Kidney (tissue), 22 donors: ENCODE data around the gene CCDC39. TPM values are rescaled to one million over a fixed set of nuclear protein-coding genes. Genes with fewer than 3 reads are reported as not detected.
A peak's percentile ranks its signal among the peaks of the same experiment; 100 is the strongest.

Experiments
- DNase-seq, 5 donors: peaks; one replicate each; pipeline ENCODE4 v3.0.0-alpha.2; 2013 to 2020
- FAIRE-seq: peaks from 2 replicates; lab custom pipeline; 2012; peaks lifted over from hg19 to GRCh38; lab: Jason Lieb, UNC
- H3K27ac ChIP-seq, 2 donors: one replicate each; pipeline ENCODE4 v1.7.0; 2013; ENCODE audit warnings: low read depth in 2 of 2, low read length in 2 of 2, inconsistent platforms in 1 of 2
- H3K27me3 ChIP-seq: one replicate; pipeline ENCODE4 v1.7.1; 2013; ENCODE audit warnings: low read length, inconsistent platforms; ENCODE audit not compliant: control insufficient read depth, insufficient read depth
- H3K36me3 ChIP-seq, 3 donors: one replicate each; pipeline versions ENCODE4 v1.7.0 to v1.7.1; 2013; ENCODE audit warnings: low read length in 3 of 3, control low read depth in 1 of 3, inconsistent platforms in 1 of 3; ENCODE audit not compliant: insufficient read depth in 3 of 3, control insufficient read depth in 2 of 3
- H3K4me1 ChIP-seq, 3 donors: one replicate each; pipeline versions ENCODE4 v1.7.0 to v1.7.1; 2013; ENCODE audit warnings: low read length in 3 of 3, inconsistent platforms in 1 of 3, low read depth in 1 of 3; ENCODE audit not compliant: control insufficient read depth in 2 of 3, insufficient read depth in 2 of 3
- H3K4me3 ChIP-seq, 3 donors: one replicate each; pipeline versions ENCODE4 v1.7.0 to v1.8.1; 2013; ENCODE audit warnings: low read length in 3 of 3, control low read depth in 1 of 3, inconsistent platforms in 1 of 3
- H3K9ac ChIP-seq, 3 donors: one replicate each; pipeline versions ENCODE4 v1.7.0 to v1.7.1; 2013; ENCODE audit warnings: low read length in 3 of 3, control low read depth in 1 of 3, inconsistent platforms in 1 of 3
- H3K9me3 ChIP-seq, 3 donors: one replicate each; pipeline versions ENCODE4 v1.7.0 to v1.7.1; 2013; ENCODE audit warnings: low read length in 3 of 3, control low read depth in 1 of 3, inconsistent platforms in 1 of 3; ENCODE audit not compliant: control insufficient read depth in 2 of 3, insufficient read depth in 1 of 3
- CTCF ChIP-seq: IDR thresholded peaks from 3 replicates; pipeline ENCODE4 v1.5.1; 2012; ENCODE audit warnings: mild to moderate bottlenecking, moderate library complexity, borderline replicate concordance; ENCODE audit not compliant: insufficient read depth; ENCODE audit errors: extremely low read depth
- intact Hi-C: fragments of 100-400 bp; cut with DNase I; formaldehyde crosslinking; loops from one replicate; pipeline ENCODE4 v1.11.1; 2022
- long read RNA-seq, 10 donors: library from polyadenylated mRNA in 1 of 10; unstranded in 1 of 10; transcript quantifications; one replicate each; pipeline ENCODE4 v2.0.0 and lab custom pipeline, GENCODE V29; 2021 to 2026
- polyA plus RNA-seq: library from polyadenylated mRNA; stranded (reverse); fragments of 350-450 nt; fragmentation: Illumina TruSeq; extraction: RNeasy Lipid Tissue Mini Kit (QIAGEN cat#74804); gene quantifications from one replicate; pipeline ENCODE4 v1.2.3, GENCODE V29; 2014; ENCODE audit warnings: low read depth, low replicate concordance; ENCODE audit not compliant: insufficient read depth
- total RNA-seq: library from RNA; stranded (reverse); fragmentation: NEBNext Ultra II Directional; extraction: Animal tissue kit (Norgen Biotek cat#: 25700); gene quantifications from one replicate; pipeline ENCODE4 v1.2.1, GENCODE V29; 2021
- donor health status: control.
- donor health status: control.
- donor health status: control.
- donor health status: control.
- donor health status: control.
- donor health status: DM: yes; HTN: yes; CAD: no.
- donor health status: Normal renal cell carcinoma (clear cell type).

Gene CCDC39
- total RNA-seq (0.60 TPM), polyA plus RNA-seq (not detected)
- long read RNA-seq, donor 1, result 0 reads
- long read RNA-seq, donor 2, result 0 reads
- long read RNA-seq, donor 3, result 0 reads
- long read RNA-seq, donor 4, result 0 reads
- long read RNA-seq, donor 5, result 0 reads
- long read RNA-seq, donor 6, result 0 reads
- long read RNA-seq, donor 7, partial matches to known transcripts, result 1 of 3 reads
- long read RNA-seq, donor 7, other reads (novel, unspliced or antisense), result 2 of 3 reads
- long read RNA-seq, donor 8, result 0 reads
- long read RNA-seq, donor 9, result 0 reads
- long read RNA-seq, donor 10, partial matches to known transcripts, result 91 of 91 reads
- long read RNA-seq, donor 10, other reads (novel, unspliced or antisense), result 0 of 91 reads

DNA sequence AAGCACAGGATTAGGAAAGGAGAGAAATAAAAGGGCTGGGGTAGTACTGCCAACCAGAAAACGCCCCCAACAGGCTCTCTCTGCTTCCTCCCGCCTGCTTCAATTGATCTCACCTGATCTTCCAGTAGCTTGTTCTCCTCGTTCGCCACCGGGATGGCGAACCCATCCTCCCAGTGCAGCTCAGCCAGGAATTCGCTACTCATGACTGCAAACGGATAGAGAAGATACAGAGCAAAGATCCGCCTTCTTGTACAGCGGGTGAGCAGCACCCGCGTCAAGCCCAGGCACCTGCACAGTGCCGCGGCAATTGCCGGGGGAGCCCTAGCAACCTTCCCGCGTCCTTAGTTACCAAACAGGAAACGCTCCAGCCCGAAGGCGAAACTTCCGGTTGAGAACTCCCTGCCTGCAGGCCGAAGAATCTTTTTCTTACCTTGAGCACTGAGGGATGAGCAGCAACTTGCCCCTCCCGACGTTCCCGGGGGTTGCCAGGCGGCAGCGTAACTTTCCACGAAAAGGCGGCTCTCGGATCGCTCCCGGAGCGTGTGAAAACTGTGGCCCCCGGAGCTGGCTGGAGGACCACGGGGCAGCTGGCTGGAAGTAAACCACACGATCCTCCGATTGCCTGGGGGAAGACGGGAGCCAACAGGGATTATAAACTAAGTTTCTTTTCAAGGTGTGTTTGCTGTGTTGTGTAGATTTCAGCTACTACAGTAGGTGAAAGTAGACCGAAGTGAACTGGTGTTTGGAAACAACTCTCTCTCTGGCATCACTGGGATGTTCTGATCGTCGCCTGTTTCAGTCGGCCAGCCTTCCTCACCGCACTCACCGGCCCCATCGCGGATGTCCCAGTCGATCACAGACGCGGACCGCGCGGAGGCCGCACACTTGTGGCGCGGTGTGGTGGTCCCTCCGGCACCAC, at the start of gene CCDC39:
Gene CCDC39 (minus strand): TSS at position 312 of the 919 bp plus-strand sequence. CDS start 109 bp downstream, at position 203.
- peak within 1 kb of the TSS in 1 of 2 donors; percentile 2 for H3K27ac ChIP-seq
- peak within 1 kb of the TSS; percentile 11 to 77 (median 77) for H3K9ac ChIP-seq
- peak; percentile 75 to 94 (median 89) for DNase-seq
- H3K4me1 ChIP-seq, result no peaks in the 10 kb centered on the region
- TF ChIP-seq CTCF, result no peak
- no peaks in the 10 kb centered on the region for H3K9me3 ChIP-seq
- H3K36me3 ChIP-seq, result no peaks in the 10 kb centered on the region
- FAIRE-seq, result no peak
- peak within 1 kb of the TSS; percentile 86 to 88 (median 86) for H3K4me3 ChIP-seq
- H3K27me3 ChIP-seq, result peaks cover 6% of the 10 kb centered on the region
- intact Hi-C loops, result no loop called here

- FAIRE-seq, result no peak
- intact Hi-C loops, result no loop called here
- no peaks in the 10 kb centered on the region for H3K9me3 ChIP-seq
Measured at GRCh38 chr3:180720012-180720411, 40.7 kb upstream of the CCDC39 start.

DNA sequence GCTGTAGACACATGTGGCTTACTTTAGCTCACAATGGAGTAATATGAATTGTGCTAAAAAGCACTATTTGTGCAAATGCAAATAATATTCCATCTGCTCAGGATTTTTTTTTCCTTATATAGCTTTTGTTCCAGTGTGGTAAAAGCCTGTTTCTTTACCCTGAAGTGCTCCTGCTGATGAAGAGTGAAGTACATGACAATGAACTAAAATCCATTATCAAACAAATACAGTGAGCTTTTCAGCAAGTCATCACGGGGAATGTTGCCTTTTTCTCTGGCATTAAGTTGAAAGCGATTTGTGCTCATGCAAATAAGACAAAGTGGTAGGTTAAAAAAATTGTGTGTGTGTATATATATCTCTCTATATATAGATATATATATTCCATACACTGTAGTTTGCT, 28.6 kb upstream of the CCDC39 start:
- no peak for FAIRE-seq
- Histone ChIP-seq H3K36me3 (no peaks in the 10 kb centered on the region), H3K4me1 (no peaks in the 10 kb centered on the region), H3K9me3 (no peaks in the 10 kb centered on the region), H3K4me3 (no peak overlapping the region), H3K27ac (no peak overlapping the region), H3K9ac (no peak overlapping the region), H3K27me3 (no peaks in the 10 kb centered on the region)
- DNase-seq, result no peak
- no peak for TF ChIP-seq CTCF
- intact Hi-C loops, result no loop called here

More at GRCh38 chr3:180720012-180720411, 40.7 kb upstream of the CCDC39 start:
- no peak for TF ChIP-seq CTCF
- H3K4me1 ChIP-seq, result no peaks in the 10 kb centered on the region
- DNase-seq, result no peak
- no peak overlapping the region for H3K4me3 ChIP-seq
- H3K36me3 ChIP-seq, result no peaks in the 10 kb centered on the region
- no peak overlapping the region for H3K27ac ChIP-seq
- no peak overlapping the region for H3K9ac ChIP-seq
- H3K27me3 ChIP-seq, result no peaks in the 10 kb centered on the region
